GM18511 (cell line): ENCODE results near the gene ENAH.
"Not testable (repeated sequence)": the region's sequence is repeated elsewhere in the genome, so short reads cannot be mapped to it uniquely, and the experiment has no call there.

Source experiments
- ATAC-seq: cut with Tn5 transposase; IDR thresholded peaks from one replicate; pipeline ENCODE4 v1.9.1; 2021; ENCODE audit warnings: mild to moderate bottlenecking, moderate library complexity; ENCODE audit not compliant: unreplicated experiment

The ENAH gene

GRCh38 chr1:225652729-225653462 is at the start of gene ENAH:
ENAH (minus strand) TSS chr1:225653123; CDS start chr1:225652690, 433 bp downstream.
- ATAC-seq, result peak; percentile 70

GRCh38 chr1:225700889-225701465 is 48.1 kb upstream of the ENAH start:
- ATAC-seq, result no peak

DNA sequence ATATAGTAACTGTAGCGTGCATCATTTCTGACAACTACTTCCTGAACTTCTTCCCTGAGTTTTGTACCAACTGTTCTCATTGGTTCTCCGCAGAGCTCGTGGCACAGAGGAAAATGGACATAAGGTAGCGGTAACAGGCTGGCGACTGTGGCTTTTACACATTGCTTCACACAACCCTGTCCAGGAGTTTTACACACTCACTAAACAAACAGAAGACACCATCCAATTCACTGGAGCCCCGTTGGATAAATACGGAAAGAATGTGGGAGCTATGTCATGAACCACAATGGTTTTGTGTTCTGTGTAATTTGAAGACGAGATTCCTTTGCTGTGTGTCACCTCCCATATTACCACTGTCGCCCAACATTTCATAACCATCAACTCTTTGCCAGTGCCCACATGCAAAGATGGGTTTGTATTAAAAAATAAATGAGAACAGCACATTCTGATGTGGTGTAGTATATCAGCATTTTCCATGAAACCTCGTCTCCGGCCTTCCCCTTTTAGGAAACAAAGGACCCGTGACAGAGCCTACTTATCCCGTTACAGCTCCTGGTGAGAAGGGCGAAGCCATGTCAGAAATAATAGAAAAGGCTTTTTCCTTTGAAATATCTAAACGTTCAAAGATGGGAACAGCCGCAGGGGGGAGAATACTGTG is 47.4 kb upstream of the ENAH start:
- no peak for ATAC-seq

DNA sequence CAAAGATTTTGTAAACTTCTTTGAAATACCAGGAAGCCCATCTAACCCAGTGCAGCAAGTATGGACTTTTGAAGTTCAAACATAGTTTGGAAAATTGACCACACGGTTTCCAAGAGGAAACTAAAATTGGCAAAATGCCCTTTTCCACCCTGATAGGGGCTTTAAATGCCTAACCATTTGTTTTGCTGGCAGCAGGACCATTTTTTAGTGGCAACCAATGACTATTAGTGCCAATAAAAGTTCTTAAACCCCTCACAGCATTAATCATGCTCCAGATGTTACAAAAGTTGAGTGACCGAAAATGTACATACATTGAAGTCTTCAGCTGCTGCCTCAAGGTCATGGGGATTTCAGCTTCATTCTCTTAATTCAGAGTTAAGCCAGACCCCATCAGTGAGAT is 46.4 kb upstream of the ENAH start:
- no peak for ATAC-seq

- ATAC-seq, result not testable (repeated sequence)
Observed at GRCh38 chr1:225698194-225698593, 45.3 kb upstream of the ENAH start.

DNA sequence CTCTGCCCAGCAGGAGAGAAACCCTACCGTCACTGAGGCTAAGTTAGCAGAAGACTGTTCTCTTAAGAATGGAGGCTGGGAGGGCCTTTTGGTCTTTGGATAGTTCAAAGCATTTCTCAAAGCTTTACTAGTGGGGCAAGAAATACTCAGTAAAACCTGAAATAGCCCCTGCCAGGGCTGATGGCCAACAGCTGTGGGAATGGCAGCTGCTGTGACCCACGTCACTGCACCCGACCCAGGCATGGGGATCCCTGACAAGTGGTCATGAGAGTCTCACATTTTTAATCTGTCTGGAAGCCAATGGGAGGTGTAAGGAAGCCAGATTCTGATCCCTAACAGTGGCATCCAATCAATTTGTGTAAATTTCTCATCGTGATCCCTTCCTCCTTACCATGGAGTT is 44.5 kb upstream of the ENAH start:
- no peak for ATAC-seq

DNA sequence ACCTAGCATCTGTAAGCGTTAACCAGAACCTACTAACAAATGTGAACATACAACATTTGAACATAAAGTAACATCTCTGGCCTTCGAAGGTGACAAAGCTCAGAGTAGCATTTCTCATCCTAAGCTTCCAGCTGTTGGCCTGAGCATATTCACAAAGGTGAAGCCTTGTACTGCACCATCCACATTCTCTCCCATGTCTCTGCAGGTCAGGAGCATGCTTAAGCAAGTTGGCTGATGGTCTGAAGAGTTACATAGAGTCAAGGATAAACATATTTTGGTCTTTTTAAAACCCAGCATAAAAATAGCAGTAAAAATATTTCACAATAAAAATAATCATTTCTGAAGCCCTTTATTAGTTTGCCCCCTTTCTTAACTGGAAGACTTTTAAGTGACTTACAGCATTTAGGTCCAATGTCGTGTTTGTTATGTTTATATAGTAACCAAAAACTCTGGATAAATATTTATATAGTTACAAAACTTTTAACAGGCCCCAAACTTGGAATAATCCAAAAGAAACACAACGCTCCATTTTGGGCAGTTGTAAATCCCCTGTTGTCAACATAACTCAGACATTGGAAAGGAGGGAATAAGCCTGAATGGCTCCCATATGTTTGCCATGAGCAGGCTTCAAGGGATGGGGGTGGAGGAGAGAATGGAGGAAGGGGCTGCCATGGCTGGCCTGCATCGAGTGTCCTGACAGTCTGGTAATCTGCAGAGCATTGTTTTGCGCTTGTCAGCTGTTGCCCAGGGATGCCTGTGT is 42.8 kb upstream of the ENAH start:
- no peak for ATAC-seq

GRCh38 chr1:225694151-225694603 is 41.3 kb upstream of the ENAH start:
- ATAC-seq, result no peak

DNA sequence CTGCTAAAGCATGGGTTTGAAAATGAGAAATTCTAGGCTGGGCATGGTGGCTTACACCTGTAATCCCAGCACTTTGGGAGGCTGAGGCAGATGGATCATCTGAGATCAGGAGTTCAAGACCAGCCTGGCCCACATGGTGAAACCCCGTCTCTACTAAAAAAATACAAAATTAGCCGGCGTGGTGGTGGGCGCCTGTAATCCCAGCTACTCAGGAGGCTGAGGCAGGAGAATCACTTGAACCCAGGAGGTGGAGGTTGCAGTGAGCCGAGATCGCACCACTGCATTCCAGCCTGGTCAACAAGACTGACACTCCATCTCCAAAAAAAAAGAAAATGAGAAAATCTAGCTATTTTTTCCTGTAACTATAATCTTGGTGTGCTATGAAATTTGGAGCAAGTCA is 40.8 kb upstream of the ENAH start:
- not testable (repeated sequence) for ATAC-seq

DNA sequence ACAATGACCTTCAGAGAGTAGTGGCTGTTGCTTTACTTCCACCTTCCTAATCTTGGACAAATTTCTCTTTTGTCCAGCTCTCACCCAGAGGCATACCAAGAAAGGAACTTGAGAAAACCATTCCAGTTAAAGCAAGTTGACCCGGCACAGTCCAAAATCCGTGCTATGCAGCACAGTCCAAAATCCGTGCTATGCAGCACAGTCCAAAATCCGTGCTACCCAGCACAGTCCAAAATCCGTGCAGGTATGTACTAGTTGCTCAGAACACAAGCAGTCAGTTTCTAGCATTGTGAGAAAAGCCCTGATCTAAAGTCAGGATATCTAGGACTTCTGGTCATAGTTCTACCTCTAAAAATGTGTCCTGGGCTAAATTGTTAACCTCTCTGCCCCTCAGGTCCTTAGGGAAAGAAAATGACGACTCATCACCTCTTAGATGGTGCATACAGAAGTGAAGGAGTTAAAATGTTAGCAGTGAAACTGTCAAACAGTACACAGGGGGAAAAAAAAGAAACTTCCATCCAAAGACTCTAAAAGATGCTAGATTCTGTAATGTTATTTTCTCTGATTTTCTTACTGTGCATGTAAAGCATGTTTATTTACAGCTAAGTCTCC is 40.3 kb upstream of the ENAH start:
- ATAC-seq, result no peak

DNA sequence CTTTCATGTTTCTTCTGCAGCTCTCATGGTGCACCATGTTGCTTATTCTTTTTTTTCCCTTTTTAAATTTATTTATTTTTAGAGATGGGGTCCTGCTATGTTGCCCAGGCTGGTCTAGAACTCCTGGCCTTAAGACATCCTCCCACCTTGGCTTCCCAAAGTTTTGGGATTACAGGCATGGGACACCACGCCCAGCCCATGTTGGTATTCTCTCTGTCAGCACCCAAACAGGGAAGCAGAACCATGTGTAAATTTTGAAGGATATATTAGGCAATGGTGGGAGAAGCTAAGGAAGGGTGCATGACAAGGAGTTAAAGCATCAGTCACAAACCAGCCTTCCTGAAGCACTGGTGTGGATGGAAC is 39.6 kb upstream of the ENAH start:
- ATAC-seq, result no peak

- ATAC-seq, result no peak
Observed at GRCh38 chr1:225691861-225692516, 39.1 kb upstream of the ENAH start.

DNA sequence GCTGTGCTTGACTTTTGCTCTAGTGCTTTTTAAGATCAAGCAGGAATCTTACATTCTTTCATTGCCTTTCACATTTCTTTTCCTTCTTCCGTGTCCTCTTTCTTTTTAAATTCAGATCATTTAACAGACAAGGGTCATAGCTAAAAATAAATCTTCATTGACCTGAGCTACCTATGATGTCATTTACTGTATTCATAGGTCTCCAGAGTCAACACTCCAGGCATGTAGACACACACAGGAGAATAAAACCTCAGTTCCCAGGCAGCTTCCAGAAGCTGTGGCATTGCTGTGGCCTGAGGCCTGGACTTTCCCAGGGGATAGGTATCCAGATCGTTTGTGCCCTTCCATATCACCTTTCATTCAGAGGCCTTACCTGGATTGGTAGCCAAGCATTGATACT is 38.5 kb upstream of the ENAH start:
- no peak for ATAC-seq

- no peak for ATAC-seq
Observed at GRCh38 chr1:225689882-225690459, 37.0 kb upstream of the ENAH start.

DNA sequence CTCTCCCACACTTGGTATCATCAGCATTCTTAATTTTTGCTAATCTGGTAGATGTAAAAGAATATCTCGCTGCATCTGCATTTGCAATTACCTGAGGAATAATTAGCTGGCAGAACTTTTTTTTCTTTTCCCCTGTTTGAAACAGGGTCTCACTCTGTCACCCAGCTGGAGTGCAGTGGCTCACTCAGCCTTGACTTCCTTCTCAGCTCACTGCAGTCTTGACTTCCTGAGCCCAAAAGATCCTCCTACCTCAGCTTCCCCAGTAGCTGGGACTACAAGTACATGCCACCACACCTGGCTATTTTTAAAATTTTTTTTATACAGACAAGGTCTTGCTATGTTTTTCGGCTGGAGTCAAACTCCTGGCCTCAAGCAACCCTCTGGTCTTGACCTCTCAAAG is 35.4 kb upstream of the ENAH start:
- no peak for ATAC-seq

DNA sequence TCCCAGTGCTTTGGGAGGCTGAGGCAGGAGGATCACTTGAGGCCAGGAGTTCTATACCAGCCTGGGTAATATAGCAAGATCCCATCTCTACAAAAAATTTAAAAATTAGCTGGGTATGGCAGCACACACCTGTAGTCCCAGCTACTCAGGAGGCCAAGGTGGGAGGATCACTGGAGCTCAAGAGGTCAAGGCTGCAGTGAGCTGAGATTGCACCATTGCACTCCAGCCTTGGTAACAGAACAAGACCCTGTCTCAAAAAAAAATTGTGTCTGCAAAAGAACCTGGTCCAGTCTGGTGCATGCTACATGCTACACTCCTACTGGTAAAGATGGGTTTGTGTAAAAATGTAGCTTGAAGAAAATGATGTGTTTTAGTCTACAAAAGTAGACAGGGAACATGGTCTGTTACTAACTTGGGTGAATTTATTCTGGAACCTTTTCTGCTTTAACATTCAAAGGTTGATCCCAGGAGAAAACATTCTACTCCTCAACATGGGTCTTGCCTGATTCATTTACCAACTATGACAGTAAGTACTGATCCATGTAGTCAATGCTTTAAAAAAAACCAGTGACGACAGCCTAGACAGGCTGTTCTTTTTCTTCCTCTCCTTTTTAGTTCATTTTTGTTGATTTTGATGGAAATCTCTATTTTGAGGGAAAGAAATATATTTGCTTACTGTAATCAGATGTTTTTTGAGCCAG is 32.7 kb upstream of the ENAH start:
- no peak for ATAC-seq

- ATAC-seq, result no peak
Observed at GRCh38 chr1:225684741-225685140, 31.8 kb upstream of the ENAH start.

GRCh38 chr1:225681231-225681630 is 28.3 kb upstream of the ENAH start:
- no peak for ATAC-seq

DNA sequence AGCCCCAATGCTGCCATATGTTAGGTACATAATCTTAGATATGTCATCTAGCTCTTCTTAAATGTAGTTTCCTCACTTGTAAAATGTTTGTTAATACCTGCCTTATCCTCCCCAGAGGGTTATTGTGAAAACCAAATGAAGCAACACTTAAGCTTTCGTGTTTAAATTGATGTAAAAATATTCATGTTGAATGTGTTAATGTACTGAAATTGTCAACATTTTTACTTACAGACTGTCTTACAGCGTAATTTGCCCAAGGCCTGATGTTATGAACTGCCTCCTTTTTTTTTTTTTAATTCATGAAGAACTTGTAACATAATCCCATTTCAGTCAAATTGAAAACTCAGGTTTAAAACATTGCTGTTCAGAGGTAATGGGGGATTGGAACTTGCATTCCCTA is 25.6 kb upstream of the ENAH start:
- no peak for ATAC-seq
